Measurements from ENCODE around the gene EMILIN3. TPM values are rescaled to one million over a fixed set of nuclear protein-coding genes. Genes with fewer than 3 reads are reported as not detected.

The EMILIN3 gene
- total RNA-seq, 1 experiment from 2014 or later, result not detected

- no peaks in the 10 kb centered on the region for H4K20me1 ChIP-seq (ENCODE audit: insufficient read depth)
- H3K9me2 ChIP-seq (ENCODE audit: insufficient read depth), result no peaks in the 10 kb centered on the region
- ChIA-PET POLR2A (no interaction called here), CTCF (interaction anchor here (1.8 kb wide), 1 partner anchor 9 kb away, joined by 5 read pairs; no protein-coding TSS in a partner anchor), RAD21 (ENCODE audit: low non-redundant PET in 1 of 2, low total read pairs in 2 of 2, uncharacterized antibody in 2 of 2, unreplicated experiment in 2 of 2) (no interaction called here)
- no TSS peak for BruUV-seq (replicated peaks)
- H3K36me3 ChIP-seq (ENCODE audit: control insufficient read depth in 1 of 2, insufficient read depth in 2 of 2, low read length in 2 of 2), result peaks cover 0 to 15% of the 10 kb centered on the region in 2 experiments; a peak in 2 of 4 replicates
- H3K9ac ChIP-seq (ENCODE audit: low read length), result no peak overlapping the region
- no peak overlapping the region for H3K27ac ChIP-seq (ENCODE audit: low read depth, low read length)
- no peak overlapping the region for H2AFZ ChIP-seq (ENCODE audit: low read depth, low read length, poor library complexity, severe bottlenecking)
- no peaks in the 10 kb centered on the region for H3K9me3 ChIP-seq (ENCODE audit: control insufficient read depth in 1 of 2, insufficient read depth in 1 of 2, low read depth in 1 of 2, low read length in 2 of 2)
- H3K4me1 ChIP-seq (ENCODE audit: control insufficient read depth in 1 of 2, insufficient read depth in 2 of 2, low read length in 2 of 2), result no peaks in the 10 kb centered on the region
- intact Hi-C loops (cut with micrococcal nuclease), result loop anchor here (5.0 kb wide), 1 partner anchor 239 kb away; no protein-coding TSS in a partner anchor
- no peak overlapping the region for H3K4me3 ChIP-seq (replicated peaks in 1 of 2; ENCODE audit: low read depth in 1 of 2, low read length in 2 of 2)
- peak; percentile 21 to 57 (median 30); a peak in 4 of 6 replicates for TF ChIP-seq CTCF (IDR thresholded peaks at IDR 0.05 in 2 of 3, conservative IDR thresholded peaks at IDR 0.05 in 1 of 3; ENCODE audit: borderline replicate concordance in 1 of 3, insufficient read depth in 1 of 3, low read depth in 2 of 3, low read length in 2 of 3)
- TF ChIP-seq CEBPB (IDR thresholded peaks at IDR 0.05; ENCODE audit: low read depth), result no peak
- TF ChIP-seq RAD21 (IDR thresholded peaks at IDR 0.05; ENCODE audit: low read depth), result peak; percentile 38; the same call in 1 of the 2 replicates
- no peak for DNase-seq (ENCODE audit: low read depth, low spot score)
- ATAC-seq, result no peak
- H3K4me2 ChIP-seq (ENCODE audit: low read length), result no peak overlapping the region
- no peaks in the 10 kb centered on the region for H3K27me3 ChIP-seq (ENCODE audit: insufficient read depth, low read length)
- no peaks in the 10 kb centered on the region for H3K79me2 ChIP-seq (ENCODE audit: insufficient read depth, low read length)
These were observed 44.8 kb upstream of the EMILIN3 start for GRCh38 chr20:41411391-41411847.

GRCh38 chr20:41408986-41409385 lies 42.4 kb upstream of the EMILIN3 start:
- Histone ChIP-seq H3K9ac (ENCODE audit: low read length) (no peak overlapping the region), H3K9me3 (ENCODE audit: control insufficient read depth in 1 of 2, insufficient read depth in 1 of 2, low read depth in 1 of 2, low read length in 2 of 2) (no peaks in the 10 kb centered on the region), H2AFZ (ENCODE audit: low read depth, low read length, poor library complexity, severe bottlenecking) (no peak overlapping the region), H3K4me2 (ENCODE audit: low read length) (no peak overlapping the region), H3K4me3 (replicated peaks in 1 of 2; ENCODE audit: low read depth in 1 of 2, low read length in 2 of 2) (no peak overlapping the region), H3K36me3 (ENCODE audit: control insufficient read depth in 1 of 2, insufficient read depth in 2 of 2, low read length in 2 of 2) (peaks cover 0 to 6% of the 10 kb centered on the region in 2 experiments; a peak in 2 of 4 replicates), H3K9me2 (ENCODE audit: insufficient read depth) (no peaks in the 10 kb centered on the region), H3K27ac (ENCODE audit: low read depth, low read length) (no peak overlapping the region), H3K79me2 (ENCODE audit: insufficient read depth, low read length) (no peaks in the 10 kb centered on the region), H3K27me3 (ENCODE audit: insufficient read depth, low read length) (no peaks in the 10 kb centered on the region), H3K4me1 (ENCODE audit: control insufficient read depth in 1 of 2, insufficient read depth in 2 of 2, low read length in 2 of 2) (no peaks in the 10 kb centered on the region), H4K20me1 (ENCODE audit: insufficient read depth) (no peaks in the 10 kb centered on the region)
- ChIA-PET POLR2A (no interaction called here), RAD21 (ENCODE audit: low non-redundant PET in 1 of 2, low total read pairs in 2 of 2, uncharacterized antibody in 2 of 2, unreplicated experiment in 2 of 2) (no interaction called here), CTCF (no interaction called here)
- DNase-seq (ENCODE audit: low read depth, low spot score) (no peak), ATAC-seq (no peak)
- intact Hi-C loops (cut with micrococcal nuclease), result no loop called here
- BruUV-seq (replicated peaks), result no TSS peak
- TF ChIP-seq SIN3A (IDR thresholded peaks at IDR 0.05; ENCODE audit: low read depth) (no peak), REST (IDR thresholded peaks at IDR 0.05; ENCODE audit: low read depth) (no peak), CTCF (IDR thresholded peaks at IDR 0.05 in 2 of 3, conservative IDR thresholded peaks at IDR 0.05 in 1 of 3; ENCODE audit: borderline replicate concordance in 1 of 3, insufficient read depth in 1 of 3, low read depth in 2 of 3, low read length in 2 of 3) (no peak), RAD21 (IDR thresholded peaks at IDR 0.05; ENCODE audit: low read depth) (no peak), CBX3 (IDR thresholded peaks at IDR 0.05; ENCODE audit: low read depth) (no peak), ZBTB33 (IDR thresholded peaks at IDR 0.05; ENCODE audit: extremely low read depth, insufficient replicate concordance, low read length) (no peak), ELF1 (IDR thresholded peaks at IDR 0.05; ENCODE audit: borderline replicate concordance, low read depth) (no peak)
